Natural killer cell (primary cell): Measurements from ENCODE around the gene SNX30. TPM values are rescaled to one million over a fixed set of nuclear protein-coding genes. Genes with fewer than 3 reads are reported as not detected.

Experiments
- ATAC-seq, 3 donors: fragments of 150-1000 bp in 2 of 3; fragments of 200-7000 bp in 1 of 3; cut with Tn5 transposase; 1 replicate in 1 of 3; 2 replicates in 2 of 3; pipeline ENCODE4 v1.10.0; 2021; ENCODE audit warnings: mild to moderate bottlenecking in 2 of 3, moderate library complexity in 2 of 3
- DNase-seq, 2 donors: peaks; one replicate each; pipeline versions ENCODE4 v3.0.0 to v3.0.0-alpha.2; 2013 to 2021; ENCODE audit warnings: mixed read lengths in 1 of 2
- H3K27ac ChIP-seq: one replicate; pipeline ENCODE4 v1.5.1; 2013; ENCODE audit warnings: mild to moderate bottlenecking, low read length
- H3K27me3 ChIP-seq: one replicate; pipeline ENCODE4 v1.6.1; 2013; ENCODE audit warnings: low read length; ENCODE audit not compliant: control insufficient read depth, insufficient read depth
- H3K36me3 ChIP-seq: one replicate; pipeline ENCODE4 v1.6.1; 2013; ENCODE audit warnings: low read length; ENCODE audit not compliant: control insufficient read depth, insufficient read depth
- H3K4me1 ChIP-seq: one replicate; pipeline ENCODE4 v1.6.1; 2013; ENCODE audit warnings: low read length; ENCODE audit not compliant: control insufficient read depth, insufficient read depth
- H3K4me3 ChIP-seq: one replicate; pipeline ENCODE4 v1.5.1; 2013; ENCODE audit warnings: low read length
- H3K9me3 ChIP-seq: one replicate; pipeline ENCODE4 v1.6.1; 2013; ENCODE audit warnings: low read length; ENCODE audit not compliant: control insufficient read depth, insufficient read depth
- H3K27ac Mint-ChIP-seq, 2 donors: one replicate each; pipeline ENCODE4 v1.8.0; 2022; ENCODE audit warnings: mild to moderate bottlenecking in 2 of 2, mixed read lengths in 2 of 2, moderate library complexity in 1 of 2
- H3K27me3 Mint-ChIP-seq, 2 donors: one replicate each; pipeline ENCODE4 v1.8.0; 2022; ENCODE audit warnings: low read depth in 2 of 2, mixed read lengths in 2 of 2
- H3K36me3 Mint-ChIP-seq: one replicate; pipeline ENCODE4 v1.8.0; 2022; ENCODE audit warnings: mixed read lengths
- H3K4me1 Mint-ChIP-seq, 2 donors: one replicate each; pipeline ENCODE4 v1.8.0; 2022; ENCODE audit warnings: mixed read lengths in 2 of 2
- H3K4me3 Mint-ChIP-seq: one replicate; pipeline ENCODE4 v1.8.0; 2022; ENCODE audit warnings: mild to moderate bottlenecking, moderate library complexity, mixed read lengths
- H3K9me3 Mint-ChIP-seq, 2 donors: one replicate each; pipeline ENCODE4 v1.8.0; 2022; ENCODE audit warnings: mixed read lengths in 2 of 2
- WGBS: methylation state at CpG from one replicate; pipeline ENCODE4 v1.1.7; 2013; ENCODE audit warnings: missing lambda C conversion rate; ENCODE audit not compliant: insufficient coverage; 5-methylcytosine and 5-hydroxymethylcytosine counted together
- intact Hi-C: fragments of 100-400 bp; cut with micrococcal nuclease; formaldehyde crosslinking; loops from one replicate; pipeline ENCODE4 v1.14.2; 2022
- total RNA-seq, 4 donors: library from RNA; stranded (reverse); fragments of 120-200 nt in 1 of 4; gene quantifications; one replicate each; pipeline versions ENCODE4 v1.2.3 to v1.2.4, GENCODE V29; 2013 to 2022
- TF ChIP-seq, protein P1 (sequence below): fragments of 200-600 bp; IDR thresholded peaks from one replicate; pipeline ENCODE4 v1.8.0; 2022; ENCODE audit warnings: antibody characterized with exemption

The SNX30 gene
- total RNA-seq, 3 donors from 2014 or later (not counting 1 experiment from before 2014, with no cell fraction given) = 8.5 to 10.5 (median 9.3) TPM

DNA sequence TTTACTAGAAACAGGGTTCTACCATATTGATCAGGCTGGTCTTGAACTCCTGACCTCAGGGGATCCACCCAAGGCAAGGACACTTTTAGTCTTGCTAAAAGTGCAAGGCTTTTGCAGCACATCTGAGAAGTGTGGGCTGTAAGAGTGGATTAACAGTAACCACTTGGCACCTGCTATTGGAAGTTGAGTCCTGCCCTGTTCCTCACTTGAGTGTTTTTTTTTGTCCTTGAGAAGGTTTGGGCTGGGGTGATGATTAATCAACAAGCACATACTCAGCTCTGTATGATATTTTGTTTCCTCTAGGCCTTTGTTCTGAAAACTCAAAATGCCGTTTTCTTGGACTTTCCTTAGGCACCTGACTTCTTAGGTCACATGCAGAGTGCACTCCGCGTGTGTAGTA, 37.4 kb downstream of the SNX30 start:
- H3K4me1 Mint-ChIP-seq = peaks cover 17 to 32% of the 10 kb centered on the region in 2 donors
- intact Hi-C loops = no loop called here

DNA sequence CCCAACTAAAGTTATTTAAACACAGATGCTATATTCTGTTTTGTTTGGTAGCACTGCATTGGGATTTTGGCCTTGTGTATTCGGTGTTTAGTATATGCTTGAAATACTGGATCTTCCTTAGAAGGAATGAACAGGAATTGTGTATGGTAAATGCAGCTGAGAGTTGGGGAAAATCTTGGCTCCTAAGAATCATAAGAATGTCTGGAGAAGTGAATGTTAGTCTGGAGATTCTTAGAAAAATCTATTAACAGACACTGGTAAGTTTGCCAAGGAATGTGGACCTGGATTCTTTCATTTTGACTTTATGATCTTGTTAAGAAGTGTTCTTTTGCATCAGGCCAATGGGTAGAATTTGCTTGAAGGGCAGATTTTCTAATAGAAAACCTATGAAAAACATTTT, 38.9 kb downstream of the SNX30 start:
- intact Hi-C loops = no loop called here
- Mint-ChIP-seq H3K36me3 (no peaks in the 10 kb centered on the region), H3K9me3 (no peaks in the 10 kb centered on the region), H3K27ac (no peak overlapping the region), H3K27me3 (no peaks in the 10 kb centered on the region), H3K4me1 (peaks cover 20 to 26% of the 10 kb centered on the region in 2 donors), H3K4me3 (no peak overlapping the region)
- DNase-seq = no peak
- H3K4me3 ChIP-seq = no peak overlapping the region
- ATAC-seq = no peak
- TF ChIP-seq, protein P1, sequence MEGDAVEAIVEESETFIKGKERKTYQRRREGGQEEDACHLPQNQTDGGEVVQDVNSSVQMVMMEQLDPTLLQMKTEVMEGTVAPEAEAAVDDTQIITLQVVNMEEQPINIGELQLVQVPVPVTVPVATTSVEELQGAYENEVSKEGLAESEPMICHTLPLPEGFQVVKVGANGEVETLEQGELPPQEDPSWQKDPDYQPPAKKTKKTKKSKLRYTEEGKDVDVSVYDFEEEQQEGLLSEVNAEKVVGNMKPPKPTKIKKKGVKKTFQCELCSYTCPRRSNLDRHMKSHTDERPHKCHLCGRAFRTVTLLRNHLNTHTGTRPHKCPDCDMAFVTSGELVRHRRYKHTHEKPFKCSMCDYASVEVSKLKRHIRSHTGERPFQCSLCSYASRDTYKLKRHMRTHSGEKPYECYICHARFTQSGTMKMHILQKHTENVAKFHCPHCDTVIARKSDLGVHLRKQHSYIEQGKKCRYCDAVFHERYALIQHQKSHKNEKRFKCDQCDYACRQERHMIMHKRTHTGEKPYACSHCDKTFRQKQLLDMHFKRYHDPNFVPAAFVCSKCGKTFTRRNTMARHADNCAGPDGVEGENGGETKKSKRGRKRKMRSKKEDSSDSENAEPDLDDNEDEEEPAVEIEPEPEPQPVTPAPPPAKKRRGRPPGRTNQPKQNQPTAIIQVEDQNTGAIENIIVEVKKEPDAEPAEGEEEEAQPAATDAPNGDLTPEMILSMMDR = no peak
- no peaks in the 10 kb centered on the region for H3K27me3 ChIP-seq
- H3K36me3 ChIP-seq = no peaks in the 10 kb centered on the region
- no peak overlapping the region for H3K27ac ChIP-seq
- H3K4me1 ChIP-seq = peaks cover 15% of the 10 kb centered on the region
- H3K9me3 ChIP-seq = no peaks in the 10 kb centered on the region
- WGBS = 100% methylated on average over 1 of the region's 1 CpG

More for the DNA sequence above, 37.4 kb downstream of the SNX30 start:
- TF ChIP-seq, protein P1 = no peak
- Histone ChIP-seq H3K4me1 (peaks cover 12% of the 10 kb centered on the region), H3K27ac (no peak overlapping the region), H3K36me3 (no peaks in the 10 kb centered on the region), H3K27me3 (no peaks in the 10 kb centered on the region), H3K9me3 (no peaks in the 10 kb centered on the region), H3K4me3 (no peak overlapping the region)
- Mint-ChIP-seq H3K9me3 (no peaks in the 10 kb centered on the region), H3K4me3 (no peak overlapping the region), H3K27ac (no peak overlapping the region), H3K36me3 (no peaks in the 10 kb centered on the region), H3K27me3 (no peaks in the 10 kb centered on the region)
- DNase-seq (no peak), ATAC-seq (no peak)
- WGBS = 95% methylated on average over 3 of the region's 3 CpGs

GRCh38 chr9:112789891-112790774, 39.6 kb downstream of the SNX30 start:
- Mint-ChIP-seq H3K36me3 (no peaks in the 10 kb centered on the region), H3K27me3 (no peaks in the 10 kb centered on the region), H3K4me1 (peaks cover 20% of the 10 kb centered on the region in 2 donors), H3K27ac (no peak overlapping the region), H3K4me3 (no peak overlapping the region), H3K9me3 (no peaks in the 10 kb centered on the region)
- Histone ChIP-seq H3K36me3 (no peaks in the 10 kb centered on the region), H3K9me3 (no peaks in the 10 kb centered on the region), H3K27ac (no peak overlapping the region), H3K27me3 (no peaks in the 10 kb centered on the region), H3K4me1 (peaks cover 15% of the 10 kb centered on the region), H3K4me3 (no peak overlapping the region)
- ATAC-seq (no peak), DNase-seq (no peak)
- intact Hi-C loops = loop anchor here (5.0 kb wide), 2 partner anchors 73 to 693 kb away; partner anchors contain the start of gene INIP
- TF ChIP-seq, protein P1 = no peak
- 89% methylated on average over 5 of the region's 5 CpGs for WGBS
